C4-2B (cell line): ENCODE results near the gene ERCC6L2.

Experiments
- CTCF ChIP-seq: fragments of 450-650 bp; conservative IDR thresholded peaks from 2 replicates; pipeline ENCODE4 v1.5.1; 2017; ENCODE audit warnings: mild to moderate bottlenecking
- ZFX ChIP-seq: fragments of 450-650 bp; IDR thresholded peaks from 2 replicates; pipeline ENCODE4 v1.6.1; 2017

GRCh38 chr9:96015876-96016686 lies 140.6 kb downstream of the ERCC6L2 start:
- TF ChIP-seq CTCF (no peak), ZFX (no peak)
